PFSK-1 (cell line): ENCODE data around the gene USP7.

Source experiments
- POLR2AphosphoS5 ChIP-seq: IDR thresholded peaks from 2 replicates; pipeline ENCODE4 v1.6.1; 2012; ENCODE audit warnings: low read depth, mild to moderate bottlenecking, control low read depth, low read length, moderate library complexity
- REST ChIP-seq, 2 experiments: IDR thresholded peaks; 2 replicates each; pipeline versions ENCODE4 v1.6.1 to v1.8.0; 2011 to 2012; ENCODE audit warnings: low read depth in 2 of 2, low read length in 2 of 2, control low read depth in 1 of 2, inconsistent platforms in 1 of 2, mild to moderate bottlenecking in 1 of 2, moderate library complexity in 1 of 2; ENCODE audit not compliant: insufficient read depth in 1 of 2

GRCh38 chr16:8874388-8874787 lies 89.3 kb downstream of the USP7 start:
- no peak for TF ChIP-seq REST (IDR thresholded peaks at IDR 0.05; ENCODE audit: insufficient read depth in 1 of 2, low read depth in 2 of 2, low read length in 2 of 2)
- TF ChIP-seq POLR2AphosphoS5, result no peak
